Activated CD8-positive, alpha-beta memory T cell treated with anti-CD3 and anti-CD28 coated beads, Interleukin-2, amount 50 U/mL, for 1 hour (primary cell): Measurements from ENCODE around the gene RAB22A.
"Not testable (repeated sequence)": the region's sequence is repeated elsewhere in the genome, so short reads cannot be mapped to it uniquely, and the experiment has no call there.

Experiments
- DNase-seq: peaks from one replicate; pipeline ENCODE4 v3.0.0-alpha.2; 2020; ENCODE audit errors: extremely low read depth

RAB22A gene

DNA sequence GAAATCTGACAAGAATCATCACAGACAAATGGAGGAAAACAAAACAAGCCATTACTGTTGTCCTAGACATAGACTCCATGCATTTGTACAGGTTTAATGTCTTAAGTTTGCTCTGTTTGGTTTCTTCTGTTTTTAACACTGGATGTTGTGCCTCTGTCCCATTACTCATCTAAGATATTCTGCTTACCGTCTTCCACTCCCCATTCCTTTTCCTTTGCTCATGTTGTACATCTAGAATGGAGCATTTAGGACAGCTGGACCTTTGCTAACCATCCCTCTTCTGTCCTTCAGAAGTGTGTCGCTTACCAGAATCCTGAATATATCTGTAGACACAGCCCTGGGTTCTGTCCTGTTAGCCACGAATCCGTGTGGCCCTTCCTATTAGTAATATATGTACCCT lies 35.2 kb downstream of the RAB22A start:
- no peak for DNase-seq

GRCh38 chr20:58349570-58349969 lies 40.1 kb downstream of the RAB22A start:
- DNase-seq: no peak

DNA sequence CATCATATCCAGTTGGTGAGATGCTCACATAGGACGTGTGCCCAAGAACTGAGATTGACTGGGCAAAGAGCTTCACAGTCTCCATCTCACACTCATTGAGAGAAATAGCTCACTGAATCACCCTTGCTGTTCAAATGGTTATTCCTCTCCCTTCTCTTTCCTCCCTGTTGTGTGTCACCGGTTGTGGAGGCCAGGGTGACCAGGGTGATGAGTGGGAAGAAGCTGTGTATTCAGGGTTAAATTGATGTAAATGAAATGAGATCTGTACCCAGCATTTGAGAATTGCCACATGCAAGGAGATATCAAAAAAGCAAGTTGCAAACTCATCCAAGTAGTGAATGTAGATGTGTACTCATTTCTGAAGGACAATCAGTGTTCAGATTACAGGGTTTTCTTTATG lies 43.0 kb downstream of the RAB22A start:
- DNase-seq: no peak

GRCh38 chr20:58359441-58359840 lies 49.9 kb downstream of the RAB22A start:
- no peak for DNase-seq

- DNase-seq: no peak
Observed at GRCh38 chr20:58360936-58361335, 51.4 kb downstream of the RAB22A start.

DNA sequence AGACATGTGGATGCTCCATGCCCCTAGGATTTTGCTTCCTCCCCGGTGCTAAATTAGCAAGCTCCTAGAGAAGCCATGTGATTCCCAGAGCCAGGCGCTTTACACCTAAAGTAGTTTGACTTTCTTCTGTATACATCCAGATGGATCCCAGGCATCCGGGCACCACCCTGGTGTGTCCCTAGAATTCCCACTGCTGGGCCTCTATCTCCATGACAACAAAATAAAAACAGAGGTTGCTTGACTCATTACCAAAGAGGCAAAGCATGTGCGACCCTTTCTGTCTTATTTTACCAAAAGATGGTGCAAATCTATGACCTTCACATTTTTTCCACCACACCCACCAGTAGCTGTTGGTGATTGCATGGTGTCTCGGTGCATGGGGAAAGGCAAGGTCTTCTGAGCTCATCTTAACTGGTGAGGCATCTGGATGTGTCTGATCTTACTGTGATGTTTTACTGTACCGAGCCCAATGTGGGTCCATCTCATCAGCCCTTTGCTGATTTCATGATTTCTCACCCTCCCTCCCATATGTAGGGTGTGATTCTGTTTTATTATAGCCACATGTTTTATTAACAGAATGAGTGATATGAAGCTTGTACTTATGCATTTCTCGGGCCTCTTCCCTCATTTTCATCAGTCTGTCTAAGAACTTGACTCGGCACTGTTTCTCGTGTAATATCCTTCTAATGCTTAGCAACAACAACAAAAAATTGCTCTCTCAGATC lies 52.1 kb downstream of the RAB22A start:
- DNase-seq: no peak

- DNase-seq: no peak
Observed at GRCh38 chr20:58362206-58362516, 52.6 kb downstream of the RAB22A start.

DNA sequence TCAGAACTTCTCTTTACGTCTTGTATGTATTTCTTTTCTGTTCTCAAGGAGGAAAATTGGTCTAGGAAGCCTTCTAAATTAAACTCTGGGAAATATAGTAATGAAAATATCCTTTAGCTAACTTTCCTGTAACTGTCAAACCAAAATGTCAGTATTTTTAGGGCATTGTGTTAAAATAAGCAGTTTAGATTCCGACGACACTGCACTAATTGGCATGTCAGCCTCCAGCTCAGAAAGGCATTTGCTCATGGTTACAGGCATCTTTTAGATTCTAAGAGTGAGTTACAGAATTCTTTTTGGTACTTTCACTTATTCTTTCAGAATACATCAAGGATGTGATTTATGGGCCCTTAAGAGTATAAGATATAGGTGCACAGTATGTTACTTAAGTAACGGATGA lies 53.5 kb downstream of the RAB22A start:
- no peak for DNase-seq

GRCh38 chr20:58366866-58367265 lies 57.4 kb downstream of the RAB22A start:
- no peak for DNase-seq

DNA sequence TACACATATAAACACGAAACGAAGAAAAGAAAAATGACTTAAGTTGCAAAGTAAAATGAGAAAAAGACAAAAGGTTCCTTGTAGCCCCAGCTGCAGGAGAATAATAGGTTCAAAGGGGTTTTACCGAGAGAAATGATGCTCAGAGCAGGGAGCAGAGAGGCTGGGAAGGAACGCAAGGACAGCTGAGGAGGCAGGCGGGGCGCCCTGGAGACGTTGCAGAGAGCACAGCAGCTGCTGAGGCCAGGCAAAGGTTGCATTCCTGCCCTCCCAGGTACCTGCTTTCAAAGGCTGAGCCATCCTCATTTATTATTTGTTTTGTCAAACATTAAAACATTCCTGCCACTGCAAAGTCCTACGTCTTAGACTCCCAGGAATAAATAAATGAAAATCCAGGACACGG lies 63.3 kb downstream of the RAB22A start:
- no peak for DNase-seq

DNA sequence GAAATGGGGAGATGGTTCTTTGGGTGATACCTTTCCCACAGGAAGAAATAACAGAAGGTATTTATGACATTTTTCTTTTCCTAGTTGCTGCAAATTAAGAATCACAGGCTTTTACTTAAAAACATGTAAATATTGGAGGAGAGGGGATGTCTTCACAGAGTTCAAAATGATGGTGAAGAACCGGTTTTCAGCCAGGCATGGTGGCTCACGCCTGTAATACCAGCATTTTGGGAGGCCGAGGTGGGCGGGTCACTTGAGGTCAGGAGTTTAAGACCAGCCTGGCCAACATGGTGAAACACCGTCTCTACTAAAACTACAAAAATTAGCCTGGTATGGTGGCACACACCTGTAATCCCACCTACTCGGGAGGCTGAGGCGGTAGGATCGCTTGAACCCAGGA lies 63.8 kb downstream of the RAB22A start:
- not testable (repeated sequence) for DNase-seq

- DNase-seq: no peak
Observed at GRCh38 chr20:58374027-58374850, 64.7 kb downstream of the RAB22A start.

- no peak for DNase-seq
Observed at GRCh38 chr20:58374906-58375758, 65.6 kb downstream of the RAB22A start.

GRCh38 chr20:58375759-58376352 lies 66.3 kb downstream of the RAB22A start:
- DNase-seq: no peak

GRCh38 chr20:58377017-58377416 lies 67.5 kb downstream of the RAB22A start:
- no peak for DNase-seq

DNA sequence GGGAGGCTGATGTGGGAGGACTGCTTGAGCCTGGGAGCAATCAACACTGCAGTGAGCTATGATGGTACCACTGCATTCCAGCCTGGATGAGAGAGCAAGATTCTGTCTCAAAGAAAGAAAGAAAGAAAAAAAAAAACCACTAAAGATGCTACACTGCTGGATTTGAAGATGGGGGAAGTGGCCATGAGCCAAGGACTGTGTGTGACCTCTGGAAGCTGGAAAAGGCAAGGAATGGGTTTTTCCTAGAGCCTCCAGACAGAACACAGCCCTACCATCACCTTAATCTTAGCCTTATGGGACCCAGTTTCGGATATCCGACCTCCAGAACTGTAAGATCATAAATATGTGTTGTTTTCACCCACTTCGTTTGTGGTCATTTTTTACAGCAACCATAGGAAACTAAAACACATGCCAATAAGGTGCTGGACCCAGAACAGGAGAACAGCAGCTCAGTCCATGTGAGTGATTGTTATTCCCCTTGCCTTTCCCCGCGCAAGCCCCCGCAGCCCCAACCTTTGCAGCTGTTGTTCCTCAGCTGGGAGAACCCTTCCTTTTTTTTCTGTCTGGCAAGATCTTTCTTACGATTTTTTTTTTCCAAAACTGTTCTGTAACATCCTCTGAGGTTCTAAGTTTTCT lies 68.4 kb downstream of the RAB22A start:
- DNase-seq: no peak

GRCh38 chr20:58378704-58379103 lies 69.2 kb downstream of the RAB22A start:
- no peak for DNase-seq

- no peak for DNase-seq
Observed at GRCh38 chr20:58381627-58382026, 72.1 kb downstream of the RAB22A start.

- no peak for DNase-seq
Observed at GRCh38 chr20:58382096-58382495, 72.6 kb downstream of the RAB22A start.

DNA sequence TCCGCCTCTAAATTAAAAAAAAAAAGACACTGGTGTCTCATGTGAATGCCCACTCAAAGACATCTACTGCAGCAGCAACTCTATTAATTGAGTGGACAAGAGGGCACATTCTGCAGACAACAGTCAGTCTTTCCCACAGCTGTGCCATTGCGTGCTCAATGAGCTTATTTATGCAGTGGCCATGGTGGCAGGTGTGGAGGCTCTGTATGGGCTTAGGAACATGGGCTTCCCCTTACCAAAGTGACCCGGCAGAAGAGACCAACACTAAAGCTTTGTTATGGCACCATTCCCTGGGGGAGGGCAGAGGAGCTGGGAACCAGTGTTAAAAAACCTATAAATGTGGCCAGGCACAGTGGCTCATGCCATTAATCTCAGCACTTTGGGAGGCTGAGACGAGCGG lies 75.3 kb downstream of the RAB22A start:
- no peak for DNase-seq

DNA sequence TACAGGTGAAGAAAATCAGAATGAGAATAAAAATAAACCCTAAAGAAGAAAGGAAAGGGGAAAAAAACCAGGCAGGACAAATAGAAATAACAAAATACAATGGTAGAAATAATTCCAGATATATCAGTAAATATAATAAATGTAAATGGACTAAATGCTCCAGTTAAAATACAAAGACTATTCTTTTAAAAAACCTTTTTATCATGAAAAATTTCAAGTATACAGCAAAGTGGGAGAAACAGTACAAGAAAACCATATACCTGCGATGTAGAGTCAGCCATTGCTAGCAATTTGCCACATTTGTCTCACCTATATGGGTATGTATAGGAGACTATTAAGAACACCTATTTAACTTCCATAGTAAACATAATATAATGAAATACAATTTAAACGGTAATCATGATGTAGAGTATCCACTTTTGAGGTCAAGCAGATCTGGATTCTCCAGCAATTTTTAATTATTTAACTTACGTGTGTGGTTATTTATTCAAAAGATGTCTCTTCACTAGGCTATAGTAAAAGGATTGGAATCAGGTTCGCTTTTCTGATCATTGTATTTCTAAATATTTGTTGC lies 78.6 kb downstream of the RAB22A start:
- no peak for DNase-seq
